NCI-H524 (cell line): Measurements from ENCODE around the gene MAP3K14.
"Not testable (repeated sequence)": the region's sequence is repeated elsewhere in the genome, so short reads cannot be mapped to it uniquely, and the experiment has no call there.

Source experiments
- DNase-seq, 2 experiments: peaks; one replicate each; lab custom pipeline; 2025; lab: John Stamatoyannopoulos, UW

The MAP3K14 gene

DNA sequence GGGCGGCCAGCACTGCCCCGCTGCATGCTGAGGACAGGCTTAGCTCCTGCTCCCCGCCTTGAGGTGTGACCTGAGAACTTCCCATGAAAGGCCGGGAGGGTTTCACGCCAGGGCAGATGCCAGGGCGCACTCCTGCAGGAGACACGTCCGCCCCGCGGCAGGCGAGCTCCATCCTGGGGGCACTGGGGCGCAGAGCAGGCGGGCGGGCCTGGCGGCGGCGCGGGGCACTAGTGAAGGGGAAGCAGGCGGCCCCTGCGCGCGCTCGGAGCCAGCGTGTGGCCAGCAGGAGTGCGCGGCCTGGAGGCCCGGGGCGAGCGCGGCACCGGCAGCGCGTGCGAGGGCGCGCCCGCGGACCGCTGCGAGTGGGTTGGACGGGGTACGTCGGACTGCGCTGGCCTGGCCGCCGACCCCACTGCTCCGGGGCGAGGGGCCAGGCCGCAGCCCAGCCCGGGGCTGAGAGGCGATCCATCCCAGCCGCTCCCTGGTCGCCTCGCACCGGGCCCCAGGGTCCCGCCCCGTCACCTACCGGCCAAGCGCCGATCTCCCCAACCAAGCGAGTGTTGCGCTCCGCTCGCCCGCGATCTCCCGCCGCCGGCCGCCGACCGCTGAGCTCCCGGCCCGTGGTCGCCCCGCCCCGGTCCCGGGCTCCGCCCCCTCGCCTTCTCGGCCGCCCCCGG, at the start of gene MAP3K14:
MAP3K14 (minus strand) TSS at position 587 of the 677 bp plus-strand sequence. CDS start 26,275 bp downstream, outside the sequence.
- peak; percentile 79 to 82 for DNase-seq

DNA sequence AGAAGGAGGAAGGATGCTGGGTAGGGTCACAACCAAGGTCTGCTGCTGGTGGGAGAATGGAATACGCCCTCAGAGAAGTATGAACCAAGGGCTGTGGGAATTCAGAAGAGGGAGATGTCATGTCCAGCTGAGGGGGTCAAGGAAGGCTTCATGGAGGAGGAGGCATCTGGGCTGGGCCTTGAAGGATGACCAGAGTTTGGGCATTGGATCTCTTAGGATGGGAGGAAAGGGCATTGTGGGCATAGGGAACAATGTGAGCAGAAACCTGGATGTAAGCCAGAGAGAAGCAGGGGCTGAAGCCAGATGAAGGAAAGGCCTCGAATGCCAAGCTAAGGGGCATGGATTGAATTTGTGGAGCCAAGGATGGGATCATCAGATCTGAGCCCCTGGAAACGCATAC, 49.2 kb upstream of the MAP3K14 start:
- no peak for DNase-seq

DNA sequence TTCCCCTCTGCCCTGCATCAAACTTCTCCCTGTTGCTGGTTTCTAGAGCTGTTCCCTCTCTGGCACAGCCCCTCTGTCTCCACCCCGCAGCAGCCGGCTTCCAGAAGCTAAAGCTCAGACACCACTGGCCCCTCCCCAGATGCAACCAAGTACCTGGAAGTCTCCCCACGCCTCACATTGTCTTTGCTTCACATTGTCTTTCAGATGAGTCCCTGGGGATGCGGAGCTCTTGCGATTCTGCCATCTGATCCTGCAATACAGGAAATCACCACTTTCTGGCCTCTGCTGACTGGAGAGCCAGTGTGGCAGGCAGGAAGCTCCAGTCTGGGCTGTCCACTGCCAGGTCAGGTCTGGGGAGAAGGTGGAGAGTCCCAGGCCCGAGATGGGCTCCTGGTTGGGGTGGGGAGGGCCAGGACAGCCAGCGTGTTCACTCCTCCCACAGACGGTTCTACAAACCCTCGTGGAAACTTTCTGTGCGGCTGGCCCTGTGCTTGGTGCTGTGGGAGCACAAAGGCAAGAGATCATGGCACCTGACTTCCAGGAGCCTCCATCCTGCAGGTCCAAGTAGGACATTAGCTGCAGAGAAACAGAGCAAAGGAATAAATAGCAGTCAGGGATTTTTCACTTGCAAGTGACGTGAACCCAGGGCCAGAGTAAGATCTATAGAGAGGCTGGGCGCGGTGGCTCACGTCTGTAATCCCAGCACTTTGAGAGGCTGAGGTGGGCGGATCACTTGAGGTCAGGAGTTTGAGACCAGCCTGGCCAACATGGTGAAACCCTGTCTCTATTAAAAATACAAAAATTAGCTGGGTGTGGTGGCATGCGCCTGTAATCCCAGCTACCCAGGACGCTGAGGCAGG, 47.9 kb upstream of the MAP3K14 start:
- peak in 1 of 2 experiments; percentile 55 for DNase-seq

DNA sequence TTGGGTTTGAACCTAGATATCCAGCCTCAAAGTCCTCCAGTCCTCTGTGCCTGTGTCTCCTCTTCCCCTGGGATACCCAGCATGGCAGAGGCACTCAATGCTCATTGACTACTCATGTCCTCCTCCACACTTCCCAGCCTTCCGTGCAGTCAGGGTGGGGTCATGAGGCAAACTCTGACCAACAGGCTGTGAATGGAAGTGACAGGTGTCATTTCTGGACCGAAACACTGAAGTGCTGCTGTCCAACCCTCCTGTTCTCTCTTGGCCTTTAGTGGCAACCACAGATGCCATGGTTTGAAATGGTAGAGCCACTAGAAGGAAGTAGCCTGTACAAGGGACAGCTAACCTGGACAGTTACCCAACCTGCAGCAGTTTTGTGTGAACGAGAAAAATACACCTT, 46.7 kb upstream of the MAP3K14 start:
- no peak for DNase-seq

DNA sequence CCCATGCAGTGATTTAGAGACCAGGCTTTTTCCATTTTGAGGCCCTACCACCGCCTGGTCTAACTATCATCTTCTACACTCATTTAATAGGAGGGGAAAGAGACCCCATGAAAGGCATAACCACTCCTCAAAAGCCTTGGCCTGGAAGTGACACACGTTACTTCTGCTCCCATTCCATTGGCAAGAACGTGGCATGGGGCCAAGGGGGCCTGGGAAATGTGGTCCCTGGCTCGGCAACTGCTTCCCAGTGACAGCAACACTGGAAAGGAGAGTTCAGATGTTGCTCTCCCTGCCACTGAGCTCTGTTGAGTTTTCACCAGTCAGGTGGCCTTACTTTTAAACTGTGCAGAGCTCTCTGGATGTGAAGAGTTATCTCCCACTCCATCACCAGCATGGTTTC, 45.2 kb upstream of the MAP3K14 start:
- no peak for DNase-seq

DNA sequence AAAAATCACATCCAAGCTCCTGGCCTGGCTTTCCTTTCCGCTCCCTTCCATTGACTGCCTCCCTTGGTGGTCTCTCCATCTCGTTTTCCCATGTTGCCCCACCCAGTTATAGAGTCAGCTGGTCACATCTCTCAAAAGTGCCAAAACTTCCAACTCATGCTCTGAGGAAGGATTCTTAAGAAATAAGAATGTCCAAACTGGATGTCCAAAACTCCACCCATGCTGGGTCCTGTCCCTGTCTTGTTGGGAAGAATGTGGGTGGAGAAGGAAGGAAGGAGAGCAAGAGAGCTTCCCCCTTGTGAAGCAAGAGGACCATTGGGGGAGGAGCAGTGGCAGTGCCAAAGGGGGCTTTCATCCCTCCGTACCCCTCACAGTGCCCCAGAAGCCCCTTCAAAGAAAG, 44.6 kb upstream of the MAP3K14 start:
- no peak for DNase-seq

DNA sequence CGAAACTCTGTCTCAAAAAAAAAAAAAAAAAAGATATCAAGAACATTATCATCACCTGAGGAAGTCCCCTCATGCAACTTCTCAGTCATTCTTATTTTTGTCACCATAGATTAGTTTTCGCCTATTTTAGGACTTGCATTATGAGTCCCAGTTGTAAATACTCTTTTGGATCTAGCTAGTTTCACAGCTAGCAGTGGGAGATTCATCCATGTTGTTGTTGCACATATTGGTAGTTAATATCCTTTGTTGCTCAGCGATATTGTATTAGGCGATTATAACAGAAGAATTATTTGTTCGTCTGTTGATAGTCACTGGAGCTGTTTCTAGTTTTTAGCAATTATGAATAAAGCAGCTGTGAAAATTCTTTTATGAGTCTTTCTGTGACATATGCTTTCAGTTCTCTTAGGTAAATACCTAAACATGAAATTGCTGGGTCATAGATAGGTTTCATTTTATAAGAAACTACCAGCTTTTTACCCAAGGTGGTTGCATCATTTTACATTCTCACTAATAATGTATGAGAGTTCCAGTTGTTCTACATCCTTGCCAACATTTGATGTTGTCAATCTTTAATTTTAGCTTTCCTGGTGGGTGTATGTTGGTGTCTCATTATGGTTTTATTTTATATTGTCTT, 40.7 kb upstream of the MAP3K14 start:
- DNase-seq: no peak

DNA sequence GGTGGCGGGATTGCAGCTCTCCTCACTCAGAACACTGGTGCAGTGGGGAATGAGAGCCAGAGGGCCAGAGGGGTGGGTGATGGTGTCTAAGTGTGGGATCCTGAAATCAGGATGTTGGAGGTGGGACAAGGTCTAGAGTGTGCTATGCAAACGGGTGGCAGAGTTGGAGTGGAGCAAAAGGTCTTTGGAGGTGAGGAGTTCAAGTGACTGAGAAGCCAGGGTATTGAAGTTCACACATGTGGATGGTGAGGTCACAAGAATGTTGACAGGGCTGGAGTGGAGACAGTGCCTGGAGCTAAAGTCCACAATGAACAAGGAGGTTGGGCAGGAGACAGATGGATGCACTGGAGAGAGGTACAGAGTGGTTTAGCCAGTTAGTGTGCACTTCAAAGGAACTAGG, 38.3 kb upstream of the MAP3K14 start:
- no peak for DNase-seq

DNA sequence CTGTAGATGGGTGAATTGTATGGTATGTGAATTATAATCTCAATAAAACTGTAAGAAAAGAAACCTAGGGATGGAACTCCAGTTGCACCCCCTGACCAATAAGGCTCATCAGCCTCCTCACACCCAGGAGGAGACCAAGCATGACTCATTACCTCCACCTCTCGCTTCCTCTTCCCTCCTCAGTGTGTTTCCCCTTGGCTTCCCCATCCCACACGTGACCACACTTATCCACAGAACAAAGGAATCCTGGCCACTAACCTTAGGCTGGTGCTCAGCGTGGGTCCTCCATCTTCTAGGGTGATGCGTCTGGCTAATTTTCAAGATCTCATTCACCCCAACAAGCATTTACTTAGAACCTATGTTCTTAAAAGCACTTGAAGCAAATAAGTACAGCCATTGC, 36.2 kb upstream of the MAP3K14 start:
- DNase-seq: no peak

DNA sequence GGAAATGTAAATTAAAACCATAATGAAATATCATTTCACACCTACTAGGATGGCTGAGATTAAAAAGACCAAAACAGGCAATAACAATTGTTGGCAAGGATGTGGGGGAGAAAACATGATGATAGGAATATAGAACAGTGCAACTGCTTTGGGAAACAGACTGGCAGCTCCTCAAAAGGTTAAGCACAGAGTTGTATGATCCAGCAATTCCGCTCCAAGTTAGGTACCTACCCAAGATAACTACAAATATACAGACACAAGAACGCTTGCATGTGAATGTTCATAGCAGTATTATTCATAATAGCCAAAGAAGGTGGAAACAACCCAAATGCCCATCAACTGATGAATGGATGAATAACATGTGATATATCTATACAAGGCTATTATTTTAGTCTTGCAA, 35.0 kb upstream of the MAP3K14 start:
- no peak for DNase-seq

DNA sequence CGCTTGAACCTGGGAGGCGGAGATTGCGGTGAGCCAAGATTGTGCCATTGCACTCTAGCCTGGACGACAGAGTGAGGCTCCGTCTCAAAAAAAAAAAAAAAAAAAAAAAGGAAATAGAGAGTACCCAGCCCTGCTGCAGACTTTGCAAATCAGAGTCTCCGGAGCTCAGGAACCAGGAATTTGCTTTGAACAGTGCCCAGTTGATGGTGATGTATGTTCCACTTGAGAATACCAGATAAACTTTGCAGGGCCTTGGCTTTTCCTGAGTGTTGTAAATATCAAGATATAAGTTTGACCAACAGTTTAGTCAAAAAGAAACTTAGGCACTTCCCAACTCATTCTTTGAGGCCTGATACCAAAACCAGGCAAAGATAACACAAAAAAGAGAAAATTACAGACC, 30.6 kb upstream of the MAP3K14 start:
- no peak for DNase-seq

DNA sequence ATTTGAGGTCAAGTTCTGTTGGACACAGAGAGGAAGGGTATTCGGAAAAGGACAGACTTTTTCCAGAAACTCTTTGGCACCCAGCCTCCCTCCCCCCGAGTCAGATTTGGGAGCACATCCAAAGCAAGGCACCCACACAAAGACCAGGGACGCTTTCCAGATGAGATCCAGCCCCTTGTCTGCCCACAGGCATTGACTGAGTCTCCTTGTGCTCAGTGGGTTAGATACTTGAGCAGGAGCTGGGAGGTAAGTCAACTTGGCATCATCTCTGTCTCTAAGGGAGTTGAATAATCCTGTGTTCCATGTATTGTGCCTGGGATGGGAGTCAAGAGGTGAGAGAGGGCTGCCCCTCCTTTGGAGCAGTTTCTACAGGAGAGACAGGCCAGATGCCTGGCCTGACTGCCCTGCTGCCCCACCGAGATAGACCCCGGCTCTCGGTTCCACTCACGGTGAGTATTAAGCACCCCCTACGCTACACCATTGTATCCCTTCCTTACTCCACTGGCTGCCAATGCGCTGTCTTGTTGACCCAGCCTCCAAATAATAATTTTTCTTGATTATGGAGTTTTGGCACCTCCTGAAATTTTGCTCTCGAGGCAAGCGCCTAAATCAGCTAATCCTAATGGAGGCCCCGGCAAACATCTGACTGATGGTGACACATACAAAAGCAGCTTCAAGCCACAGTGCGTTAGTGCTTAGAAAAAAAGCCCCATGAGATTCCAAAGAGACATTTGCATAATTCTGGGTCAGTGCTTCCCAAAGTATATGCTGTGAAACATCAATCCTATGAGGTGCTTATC, 29.6 kb upstream of the MAP3K14 start:
- DNase-seq: no peak

DNA sequence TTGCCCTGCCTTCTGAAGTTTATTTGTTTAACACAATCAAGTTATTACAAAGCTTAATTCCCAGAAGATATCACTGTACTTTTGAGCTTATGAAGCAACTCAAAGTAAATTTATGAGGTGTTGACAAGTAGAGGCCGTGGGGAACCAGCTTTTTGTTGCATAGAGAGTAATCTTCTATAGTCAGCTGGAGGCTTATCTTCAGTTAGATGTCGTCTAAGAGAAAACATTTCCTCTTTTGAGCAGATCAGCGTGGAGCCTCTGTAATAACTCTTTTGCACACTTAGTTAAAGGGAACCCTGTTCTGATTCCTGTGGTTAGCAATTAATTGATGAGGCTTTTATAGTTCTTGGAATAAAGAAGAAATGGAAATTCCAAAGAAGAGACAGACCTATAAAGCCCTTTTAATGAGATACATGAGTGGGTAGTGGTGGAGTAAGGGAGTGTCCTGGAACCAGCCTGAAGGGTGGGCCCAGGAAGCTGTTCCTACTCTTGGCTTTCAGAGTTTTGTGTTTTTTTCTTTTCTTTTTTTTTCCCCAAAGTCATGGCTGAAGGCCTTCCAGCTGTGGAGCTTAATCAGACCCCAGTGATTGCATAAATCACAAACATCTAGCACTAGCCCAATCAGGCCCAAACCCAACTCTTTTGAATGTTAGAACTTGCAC, 28.9 kb upstream of the MAP3K14 start:
- DNase-seq: no peak

DNA sequence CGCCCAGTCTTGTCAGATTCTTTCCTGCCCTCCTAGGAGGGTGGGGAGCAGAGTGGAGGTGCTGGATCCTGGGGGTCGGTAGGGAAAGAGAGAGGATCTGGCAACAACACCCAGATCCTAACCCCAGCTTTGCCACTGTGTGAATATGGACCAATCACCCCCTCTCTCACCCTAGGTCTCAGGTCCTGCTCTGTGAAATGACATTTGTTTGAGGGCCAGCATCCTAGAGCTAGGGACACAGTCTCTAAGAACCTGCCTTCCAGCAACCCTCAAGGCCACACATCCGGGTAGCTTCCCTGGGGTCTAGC, 28.4 kb upstream of the MAP3K14 start:
- no peak for DNase-seq

DNA sequence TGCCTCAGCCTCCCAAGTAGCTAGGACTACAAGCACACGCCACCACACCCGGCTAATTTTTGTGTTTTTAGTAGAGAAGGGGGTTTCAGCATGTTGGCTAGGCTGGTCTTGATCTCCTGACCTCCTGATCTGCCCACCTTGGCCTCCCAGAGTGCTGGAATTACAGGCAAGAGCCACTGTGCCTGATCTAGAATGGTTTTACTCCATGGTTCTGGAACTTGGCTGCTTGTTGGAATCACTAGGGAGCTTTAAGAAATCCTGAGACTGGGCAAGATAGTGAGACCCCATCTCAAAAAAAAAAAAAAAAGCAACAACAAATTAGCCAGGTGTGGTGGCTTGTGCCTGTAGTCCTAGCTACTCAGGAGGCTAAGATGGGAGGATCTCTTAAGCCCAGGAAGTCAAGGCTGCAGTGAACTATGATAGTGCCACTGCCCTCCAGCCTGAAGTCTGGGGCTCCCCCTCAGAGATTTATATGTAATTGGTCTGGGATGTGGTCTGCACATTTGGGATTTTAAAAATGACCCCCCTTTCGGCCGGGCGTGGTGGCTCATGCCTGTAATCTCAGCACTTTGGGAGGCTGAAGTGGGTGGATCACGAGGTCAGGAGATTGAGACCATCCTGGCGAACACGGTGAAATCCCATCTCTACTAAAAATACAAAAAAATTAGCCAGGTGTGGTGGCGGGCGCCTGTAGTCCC, 27.3 kb upstream of the MAP3K14 start:
- not testable (repeated sequence) for DNase-seq

DNA sequence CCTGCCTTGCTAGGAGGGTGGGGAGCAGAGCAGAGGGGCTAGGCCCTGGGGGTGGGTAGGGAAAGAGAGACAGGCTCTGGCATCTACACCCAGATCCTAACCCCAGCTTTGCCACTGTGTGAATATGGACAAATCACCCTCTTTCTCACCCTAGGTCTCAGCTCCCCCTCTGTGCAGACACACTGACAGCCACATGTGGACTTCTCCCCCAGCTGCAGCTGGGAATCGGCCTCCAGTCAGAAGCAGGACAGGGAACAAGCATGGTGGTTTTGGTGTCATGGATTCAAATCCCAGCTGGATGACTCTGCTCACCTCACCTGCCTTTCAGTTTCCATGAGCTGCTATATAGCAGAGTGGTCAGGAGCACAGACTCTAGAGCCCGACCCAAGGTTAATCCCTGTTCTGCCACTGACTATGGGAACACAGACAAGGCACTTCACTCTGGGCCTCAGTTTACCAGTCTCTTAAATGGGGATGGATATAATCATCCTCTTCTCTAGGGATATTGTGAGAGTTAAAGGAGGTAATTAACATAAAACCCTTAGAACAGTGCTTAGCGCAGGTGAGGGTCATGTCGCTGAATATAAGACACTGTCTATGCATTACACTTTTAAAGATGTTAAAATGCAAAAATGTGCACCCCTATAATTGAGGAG, 26.2 kb upstream of the MAP3K14 start:
- no peak for DNase-seq

DNA sequence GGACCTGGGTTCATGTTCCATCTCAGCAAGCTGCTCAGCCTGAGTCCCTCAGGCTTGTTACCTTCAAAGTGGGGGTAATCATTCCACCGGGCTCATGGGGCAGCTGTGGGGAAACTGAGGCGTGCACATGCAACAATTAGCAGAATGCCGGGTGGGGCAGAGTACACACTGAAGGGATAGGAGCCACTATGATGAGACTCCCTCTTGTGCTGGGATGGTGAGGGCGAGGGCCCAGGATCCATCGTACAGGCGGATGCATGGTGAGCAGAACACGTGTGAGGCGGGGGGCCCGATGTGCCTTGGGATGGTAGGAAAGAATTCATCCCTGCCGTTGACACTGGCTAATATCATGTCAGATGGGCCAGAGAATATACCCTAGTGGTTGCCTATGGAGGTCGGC, 25.5 kb upstream of the MAP3K14 start:
- DNase-seq: no peak

DNA sequence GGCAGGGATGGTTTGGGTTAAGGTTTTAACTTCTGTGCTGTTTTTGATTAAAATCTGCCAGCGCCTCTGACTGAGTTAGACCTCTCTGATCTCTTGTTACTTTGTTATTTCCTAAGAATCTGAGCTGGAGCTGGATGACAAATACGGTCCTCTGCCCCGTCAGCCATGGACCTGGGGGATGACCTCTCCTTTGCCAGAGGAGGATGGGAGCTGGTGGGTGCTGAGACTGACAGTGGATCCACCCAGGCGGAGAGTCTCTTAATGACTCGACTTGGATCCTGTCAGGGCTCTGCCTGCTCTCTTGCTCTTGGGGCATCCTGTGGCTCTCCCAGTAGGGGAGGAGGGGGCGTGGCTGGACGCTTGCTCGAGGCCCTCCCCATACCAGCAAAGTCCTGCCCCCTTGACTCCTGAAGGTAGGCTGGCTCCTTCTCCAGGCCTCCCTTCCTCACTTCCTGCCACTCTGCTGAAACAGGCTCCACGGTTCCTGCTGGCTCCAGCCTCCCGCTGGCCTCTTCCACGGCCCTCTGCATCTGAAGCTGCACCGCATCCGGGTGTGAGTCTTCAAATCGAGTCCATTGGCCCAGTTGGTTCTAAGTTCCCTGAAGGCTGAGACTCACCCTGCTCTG, 24.8 kb upstream of the MAP3K14 start:
- no peak for DNase-seq

DNA sequence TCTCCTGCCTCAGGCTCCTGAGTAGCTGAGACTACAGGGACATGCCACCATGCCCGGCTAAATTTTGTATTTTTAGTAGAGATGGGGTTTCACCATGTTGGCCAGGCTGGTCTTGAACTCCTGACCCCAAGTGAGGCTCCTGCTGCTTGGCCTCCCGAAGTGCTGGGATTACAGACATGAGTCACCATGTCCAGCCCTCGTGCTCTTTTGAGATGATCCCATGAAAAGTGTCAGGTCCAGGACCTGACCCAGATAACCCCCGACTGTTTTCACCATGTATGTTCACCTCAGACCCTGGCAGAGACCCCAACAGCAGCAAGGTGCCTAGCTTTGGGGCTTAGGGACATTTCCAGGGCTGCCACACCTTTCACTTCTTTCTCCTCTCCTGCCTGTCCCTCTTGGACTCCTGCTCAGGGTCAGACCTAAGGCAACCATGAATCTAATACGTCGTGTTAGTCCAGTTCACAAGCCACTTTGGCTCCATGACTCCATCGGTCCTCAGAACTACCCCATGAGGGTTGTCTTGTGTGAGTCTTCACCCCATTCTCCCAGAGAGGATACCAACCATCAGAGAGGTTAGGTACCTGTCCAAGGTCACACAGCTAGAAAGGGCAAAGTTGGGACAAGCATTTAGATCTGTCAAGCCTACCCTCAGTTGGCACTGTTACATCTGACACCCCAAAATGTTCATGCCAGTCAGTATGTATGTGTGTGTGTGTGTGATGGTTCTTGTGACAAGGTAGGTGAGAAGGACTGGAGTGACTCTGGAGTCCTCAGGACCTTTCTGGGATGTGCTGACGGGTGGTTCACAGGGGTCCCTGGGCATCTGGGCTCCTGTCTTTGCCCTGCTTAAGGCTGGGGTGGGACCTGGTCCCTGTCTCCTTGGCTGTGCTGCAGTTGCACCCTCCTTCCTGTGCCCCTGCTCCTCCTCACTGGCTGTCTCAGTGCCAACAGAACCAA, 23.1 kb upstream of the MAP3K14 start:
- DNase-seq: no peak
